ENCODE results near the gene PRKCZ. TPM values are rescaled to one million over a fixed set of nuclear protein-coding genes. Genes with fewer than 3 reads are reported as not detected.
A peak's percentile ranks its signal among the peaks of the same experiment; 100 is the strongest.

The PRKCZ gene
- total and polyA plus RNA-seq, 7 experiments from 2014 or later, result 3.6 to 29.6 (median 24.0) TPM

GRCh38 chr1:2158272-2158671, 108.1 kb downstream of the PRKCZ start:
- no peaks in the 10 kb centered on the region for H3K27me3 ChIP-seq (ENCODE audit: control insufficient read depth in 2 of 2, insufficient read depth in 2 of 2, low read length in 2 of 2)
- Mint-ChIP-seq H3K36me3 (peaks cover 5 to 51% (median 26%) of the 10 kb centered on the region in 5 donors), H3K4me1 (peaks cover 3 to 24% (median 13%) of the 10 kb centered on the region in 7 donors), H3K9me3 (peaks cover 0 to 6% (median 0%) of the 10 kb centered on the region in 11 donors), H3K27me3 (no peaks in the 10 kb centered on the region), H3K4me3 (no peak overlapping the region), H3K27ac (no peak overlapping the region)
- no peak overlapping the region for H3K27ac ChIP-seq (ENCODE audit: low read depth, low read length)
- no peak overlapping the region for H3K4me3 ChIP-seq (ENCODE audit: low read length)
- peaks cover 0 to 28% (median 0%) of the 10 kb centered on the region in 3 experiments for H3K36me3 ChIP-seq (ENCODE audit: control insufficient read depth in 2 of 3, insufficient read depth in 3 of 3, low read length in 3 of 3)
- ChIA-PET POLR2A (no interaction called here), CTCF (interaction anchor here (0.7 kb wide), 1 partner anchor 103 kb away, joined by 4 read pairs; no protein-coding TSS in a partner anchor)
- intact Hi-C loops (cut with micrococcal nuclease), result no loop called here
- H3K9me3 ChIP-seq (ENCODE audit: control insufficient read depth in 2 of 3, low read length in 3 of 3), result no peaks in the 10 kb centered on the region
- H3K4me1 ChIP-seq (ENCODE audit: control insufficient read depth in 2 of 2, insufficient read depth in 2 of 2, low read length in 2 of 2), result peaks cover 0 to 2% of the 10 kb centered on the region in 2 donors
- no peak for ATAC-seq
- no peak for DNase-seq

GRCh38 chr1:2159124-2159523, 108.9 kb downstream of the PRKCZ start:
- no peaks in the 10 kb centered on the region for H3K27me3 ChIP-seq (ENCODE audit: control insufficient read depth in 2 of 2, insufficient read depth in 2 of 2, low read length in 2 of 2)
- no peak overlapping the region for H3K4me3 Mint-ChIP-seq
- H3K9me3 ChIP-seq (ENCODE audit: control insufficient read depth in 2 of 3, low read length in 3 of 3), result no peaks in the 10 kb centered on the region
- H3K4me1 Mint-ChIP-seq, result peaks cover 3 to 22% (median 13%) of the 10 kb centered on the region in 7 donors
- peaks cover 5 to 57% (median 26%) of the 10 kb centered on the region in 5 donors for H3K36me3 Mint-ChIP-seq
- DNase-seq (no peak), ATAC-seq (no peak)
- H3K4me1 ChIP-seq (ENCODE audit: control insufficient read depth in 2 of 2, insufficient read depth in 2 of 2, low read length in 2 of 2), result no peaks in the 10 kb centered on the region
- peaks cover 0 to 6% (median 0%) of the 10 kb centered on the region in 11 donors for H3K9me3 Mint-ChIP-seq
- no peak overlapping the region for H3K27ac ChIP-seq (ENCODE audit: low read depth, low read length)
- H3K27ac Mint-ChIP-seq, result peak overlapping the region in 1 of 9 donors; percentile 28
- H3K36me3 ChIP-seq (ENCODE audit: control insufficient read depth in 2 of 3, insufficient read depth in 3 of 3, low read length in 3 of 3), result peaks cover 0 to 28% (median 0%) of the 10 kb centered on the region in 3 experiments
- H3K4me3 ChIP-seq (ENCODE audit: low read length), result no peak overlapping the region
- intact Hi-C loops (cut with micrococcal nuclease), result no loop called here
- ChIA-PET POLR2A (interaction anchor here (0.5 kb wide), 1 partner anchor 23 kb away, joined by 3 read pairs; no protein-coding TSS in a partner anchor), CTCF (interaction anchor here (1.0 kb wide), 1 partner anchor 69 kb away, joined by 6 read pairs; no protein-coding TSS in a partner anchor)
- no peaks in the 10 kb centered on the region for H3K27me3 Mint-ChIP-seq

GRCh38 chr1:2160451-2161300, 110.5 kb downstream of the PRKCZ start:
- ATAC-seq, result no peak
- ChIA-PET CTCF (interaction anchor here (1.4 kb wide), 1 partner anchor 68 kb away, joined by 3 read pairs; no protein-coding TSS in a partner anchor), POLR2A (no interaction called here)
- intact Hi-C loops (cut with micrococcal nuclease), result no loop called here
- Mint-ChIP-seq H3K4me1 (peaks cover 3 to 14% (median 9%) of the 10 kb centered on the region in 7 donors), H3K9me3 (peaks cover 0 to 4% (median 0%) of the 10 kb centered on the region in 11 donors), H3K36me3 (peaks cover 0 to 56% (median 17%) of the 10 kb centered on the region in 5 donors), H3K4me3 (no peak overlapping the region), H3K27me3 (no peaks in the 10 kb centered on the region), H3K27ac (peak overlapping the region in 1 of 9 donors; percentile 33)
- Histone ChIP-seq H3K36me3 (ENCODE audit: control insufficient read depth in 2 of 3, insufficient read depth in 3 of 3, low read length in 3 of 3) (peaks cover 0 to 27% (median 0%) of the 10 kb centered on the region in 3 experiments), H3K9me3 (ENCODE audit: control insufficient read depth in 2 of 3, low read length in 3 of 3) (no peaks in the 10 kb centered on the region), H3K27me3 (ENCODE audit: control insufficient read depth in 2 of 2, insufficient read depth in 2 of 2, low read length in 2 of 2) (no peaks in the 10 kb centered on the region), H3K27ac (ENCODE audit: low read depth, low read length) (no peak overlapping the region), H3K4me1 (ENCODE audit: control insufficient read depth in 2 of 2, insufficient read depth in 2 of 2, low read length in 2 of 2) (no peaks in the 10 kb centered on the region), H3K4me3 (ENCODE audit: low read length) (no peak overlapping the region)
- no peak for DNase-seq

- H3K36me3 Mint-ChIP-seq, result peaks cover 0 to 38% (median 8%) of the 10 kb centered on the region in 5 donors
- H3K27me3 Mint-ChIP-seq, result no peaks in the 10 kb centered on the region
- Histone ChIP-seq H3K4me1 (ENCODE audit: control insufficient read depth in 2 of 2, insufficient read depth in 2 of 2, low read length in 2 of 2) (no peaks in the 10 kb centered on the region), H3K27me3 (ENCODE audit: control insufficient read depth in 2 of 2, insufficient read depth in 2 of 2, low read length in 2 of 2) (no peaks in the 10 kb centered on the region), H3K4me3 (ENCODE audit: low read length) (no peak overlapping the region), H3K36me3 (ENCODE audit: control insufficient read depth in 2 of 3, insufficient read depth in 3 of 3, low read length in 3 of 3) (peaks cover 0 to 13% (median 0%) of the 10 kb centered on the region in 3 experiments), H3K9me3 (ENCODE audit: control insufficient read depth in 2 of 3, low read length in 3 of 3) (no peaks in the 10 kb centered on the region), H3K27ac (ENCODE audit: low read depth, low read length) (no peak overlapping the region)
- ATAC-seq (no peak), DNase-seq (peak in 1 of 9 donors; percentile 8)
- H3K9me3 Mint-ChIP-seq, result peaks cover 0 to 4% (median 0%) of the 10 kb centered on the region in 11 donors
- H3K4me3 Mint-ChIP-seq, result peak overlapping the region in 1 of 10 donors; percentile 15
- POLR2A ChIA-PET, result interaction anchor here (1.5 kb wide), 1 partner anchor 26 kb away, joined by 3 read pairs; no protein-coding TSS in a partner anchor
- peaks cover 3 to 14% (median 9%) of the 10 kb centered on the region in 7 donors for H3K4me1 Mint-ChIP-seq
- CTCF ChIA-PET, result interaction anchor here (0.6 to 1.4 kb wide), 5 partner anchors 8 to 154 kb away, joined by 3 to 4 read pairs (median 3); no protein-coding TSS in a partner anchor
- intact Hi-C loops (cut with micrococcal nuclease), result no loop called here
- peak overlapping the region in 3 of 9 donors; percentile 41 to 76 (median 62) for H3K27ac Mint-ChIP-seq
These were observed 113.0 kb downstream of the PRKCZ start for GRCh38 chr1:2163205-2163604.

- Histone ChIP-seq H3K4me3 (ENCODE audit: low read length) (no peak overlapping the region), H3K36me3 (ENCODE audit: control insufficient read depth in 2 of 3, insufficient read depth in 3 of 3, low read length in 3 of 3) (peaks cover 0 to 4% (median 0%) of the 10 kb centered on the region in 3 experiments), H3K27me3 (ENCODE audit: control insufficient read depth in 2 of 2, insufficient read depth in 2 of 2, low read length in 2 of 2) (no peaks in the 10 kb centered on the region), H3K27ac (ENCODE audit: low read depth, low read length) (no peak overlapping the region), H3K9me3 (ENCODE audit: control insufficient read depth in 2 of 3, low read length in 3 of 3) (no peaks in the 10 kb centered on the region), H3K4me1 (ENCODE audit: control insufficient read depth in 2 of 2, insufficient read depth in 2 of 2, low read length in 2 of 2) (no peaks in the 10 kb centered on the region)
- peaks cover 0 to 4% (median 0%) of the 10 kb centered on the region in 11 donors for H3K9me3 Mint-ChIP-seq
- H3K27ac Mint-ChIP-seq, result no peak overlapping the region
- CTCF ChIA-PET, result interaction anchor here (0.6 kb wide), 1 partner anchor 978 kb away, joined by 6 read pairs; no protein-coding TSS in a partner anchor
- peaks cover 3 to 11% (median 8%) of the 10 kb centered on the region in 7 donors for H3K4me1 Mint-ChIP-seq
- ATAC-seq (no peak), DNase-seq (no peak)
- H3K4me3 Mint-ChIP-seq, result no peak overlapping the region
- POLR2A ChIA-PET, result no interaction called here
- intact Hi-C loops (cut with micrococcal nuclease), result no loop called here
- H3K36me3 Mint-ChIP-seq, result peaks cover 0 to 29% (median 6%) of the 10 kb centered on the region in 5 donors
- H3K27me3 Mint-ChIP-seq, result no peaks in the 10 kb centered on the region
These were observed 115.4 kb downstream of the PRKCZ start for GRCh38 chr1:2165646-2166045.

- no peaks in the 10 kb centered on the region for H3K27me3 Mint-ChIP-seq
- POLR2A ChIA-PET, result no interaction called here
- DNase-seq, result no peak
These were observed 116.0 kb downstream of the PRKCZ start for GRCh38 chr1:2166254-2166653.

More at GRCh38 chr1:2166254-2166653, 116.0 kb downstream of the PRKCZ start:
- H3K9me3 Mint-ChIP-seq, result peaks cover 0 to 4% (median 0%) of the 10 kb centered on the region in 11 donors
- H3K27ac Mint-ChIP-seq, result no peak overlapping the region
- Histone ChIP-seq H3K27me3 (ENCODE audit: control insufficient read depth in 2 of 2, insufficient read depth in 2 of 2, low read length in 2 of 2) (no peaks in the 10 kb centered on the region), H3K36me3 (ENCODE audit: control insufficient read depth in 2 of 3, insufficient read depth in 3 of 3, low read length in 3 of 3) (peaks cover 0 to 4% (median 0%) of the 10 kb centered on the region in 3 experiments), H3K27ac (ENCODE audit: low read depth, low read length) (no peak overlapping the region), H3K4me1 (ENCODE audit: control insufficient read depth in 2 of 2, insufficient read depth in 2 of 2, low read length in 2 of 2) (no peaks in the 10 kb centered on the region), H3K9me3 (ENCODE audit: control insufficient read depth in 2 of 3, low read length in 3 of 3) (no peaks in the 10 kb centered on the region), H3K4me3 (ENCODE audit: low read length) (no peak overlapping the region)
- peaks cover 3 to 11% (median 8%) of the 10 kb centered on the region in 7 donors for H3K4me1 Mint-ChIP-seq
- intact Hi-C loops (cut with micrococcal nuclease), result no loop called here
- no peak overlapping the region for H3K4me3 Mint-ChIP-seq
- CTCF ChIA-PET, result interaction anchor here (0.6 kb wide), 1 partner anchor 978 kb away, joined by 6 read pairs; no protein-coding TSS in a partner anchor
- ATAC-seq, result no peak
- peaks cover 0 to 29% (median 6%) of the 10 kb centered on the region in 5 donors for H3K36me3 Mint-ChIP-seq
